Activated CD4-positive, alpha-beta T cell treated with anti-CD3 and anti-CD28 coated beads, Interleukin-2, Interleukin-6, amounts not matched to agents 100 ng/mL and 50 ng/mL, durations not matched to agents 16 hours and 8 hours (primary cell): ENCODE data around the gene PRKG1.
"Not testable (repeated sequence)": the region's sequence is repeated elsewhere in the genome, so short reads cannot be mapped to it uniquely, and the experiment has no call there.

Experiments used
- DNase-seq: peaks from one replicate; pipeline ENCODE4 v3.0.0-alpha.2; 2020

The PRKG1 gene

DNA sequence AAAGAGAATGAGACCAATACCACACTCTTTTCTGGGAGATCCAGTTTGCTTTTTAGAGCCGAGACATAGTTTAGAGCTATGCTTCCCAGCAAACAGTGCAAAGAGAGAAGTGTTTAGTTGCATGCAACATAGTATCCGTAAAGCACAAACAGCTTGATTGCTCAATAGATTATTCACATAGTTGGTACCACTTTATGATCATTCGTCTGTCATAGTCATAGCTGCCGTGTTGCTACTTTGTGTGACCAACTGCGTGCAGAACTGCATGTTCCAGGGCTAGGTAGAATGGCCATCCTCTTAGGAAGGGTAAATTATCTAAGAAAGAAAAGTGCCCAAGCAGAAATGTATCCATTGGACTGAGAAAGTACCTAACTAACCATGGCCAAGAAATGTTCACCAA is 1036.3 kb downstream of the PRKG1 start:
- no peak for DNase-seq

- no peak for DNase-seq
These were observed 1037.0 kb downstream of the PRKG1 start for GRCh38 chr10:52111101-52111891.

- no peak for DNase-seq
These were observed 1041.5 kb downstream of the PRKG1 start for GRCh38 chr10:52115823-52116222.

- no peak for DNase-seq
These were observed 1045.2 kb downstream of the PRKG1 start for GRCh38 chr10:52119507-52119906.

DNA sequence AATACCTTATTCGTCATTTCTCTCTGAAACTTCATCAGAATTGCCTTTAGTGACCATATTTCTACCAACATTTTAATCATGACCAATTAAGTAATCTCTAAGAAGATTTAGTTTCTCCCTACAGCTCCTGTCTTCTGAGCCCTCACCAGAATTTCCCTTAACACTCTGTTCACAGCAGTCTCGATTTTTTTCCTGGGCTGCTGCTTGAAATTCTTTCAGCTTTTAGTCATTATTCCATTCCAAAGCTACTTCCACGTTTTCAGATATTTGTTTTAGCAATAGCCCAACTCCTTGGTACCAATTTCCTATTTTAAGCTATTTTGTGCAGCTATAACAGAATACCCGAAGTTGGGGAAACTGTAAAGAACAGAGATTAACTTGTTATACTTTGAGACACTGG is 1047.4 kb downstream of the PRKG1 start:
- no peak for DNase-seq

DNA sequence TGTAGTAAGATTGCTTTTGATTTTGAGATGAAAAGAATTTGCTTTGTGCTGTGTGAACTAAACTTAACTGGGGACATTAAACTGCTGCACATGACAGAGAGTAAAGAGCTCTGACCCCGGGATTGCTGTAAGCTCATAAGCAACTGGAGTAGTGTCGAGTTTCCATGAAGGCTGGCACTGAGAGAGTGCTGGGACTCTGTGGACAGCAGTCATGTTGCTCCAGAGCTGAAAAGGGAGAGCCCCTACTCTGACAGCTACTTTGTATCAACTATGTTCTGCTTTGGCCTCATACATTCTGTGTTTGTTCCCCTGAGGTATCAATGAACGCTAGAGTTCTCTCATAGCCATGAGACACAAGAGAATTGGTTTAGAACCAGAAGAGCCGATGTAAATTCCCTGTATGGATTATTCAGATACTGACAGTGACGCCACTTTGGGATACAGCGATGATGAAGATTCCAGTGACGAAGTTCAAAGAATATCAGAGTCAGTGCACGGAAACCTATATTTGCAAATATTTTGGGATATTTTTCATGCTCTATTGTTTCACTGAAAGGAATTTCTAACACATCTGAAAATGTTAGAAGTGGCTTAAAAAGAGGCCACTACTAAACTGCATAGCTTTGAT is 1053.9 kb downstream of the PRKG1 start:
- no peak for DNase-seq

- no peak for DNase-seq
These were observed 1055.3 kb downstream of the PRKG1 start for GRCh38 chr10:52129410-52130178.

DNA sequence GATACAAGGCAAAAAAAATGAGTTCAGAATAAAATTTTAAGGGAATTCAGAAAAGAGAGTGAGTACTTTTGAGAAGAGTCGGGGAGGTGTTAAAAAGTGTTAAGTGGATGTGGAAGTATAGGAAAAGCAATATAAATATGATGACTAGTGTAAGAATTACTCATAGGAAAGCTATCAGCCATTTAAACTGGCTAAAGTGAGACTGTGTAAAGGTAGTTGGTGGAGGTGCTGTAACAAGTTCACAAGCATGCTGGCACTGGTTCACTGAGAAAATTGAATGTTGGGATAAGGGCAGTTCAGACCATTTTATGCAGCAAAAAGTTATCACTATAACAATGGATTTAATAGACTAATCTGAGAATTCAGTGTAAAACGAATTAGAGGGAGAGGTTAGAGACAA is 1060.8 kb downstream of the PRKG1 start:
- no peak for DNase-seq

- no peak for DNase-seq
These were observed 1062.6 kb downstream of the PRKG1 start for GRCh38 chr10:52136921-52137320.

- no peak for DNase-seq
These were observed 1069.1 kb downstream of the PRKG1 start for GRCh38 chr10:52143338-52143737.

GRCh38 chr10:52145636-52146035 is 1071.3 kb downstream of the PRKG1 start:
- no peak for DNase-seq

DNA sequence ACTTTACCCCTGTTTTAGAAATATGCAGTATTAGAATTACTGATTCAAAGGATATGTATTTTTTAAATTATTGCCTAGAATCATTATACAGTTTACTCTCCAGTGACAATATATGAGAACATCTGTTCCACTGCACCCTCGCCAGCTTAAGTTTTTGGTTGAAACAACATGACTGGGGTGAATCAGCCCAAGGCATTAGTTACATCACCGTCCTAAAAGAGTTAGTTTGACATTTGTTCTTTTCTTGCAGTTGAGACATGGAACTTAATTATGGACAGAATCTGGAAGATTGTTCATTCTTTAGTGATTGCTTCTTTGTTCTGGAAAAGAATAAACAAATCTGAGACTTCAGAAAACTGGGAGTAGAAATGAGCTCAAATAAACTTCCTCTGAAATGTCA is 1072.5 kb downstream of the PRKG1 start:
- DNase-seq: no peak

DNA sequence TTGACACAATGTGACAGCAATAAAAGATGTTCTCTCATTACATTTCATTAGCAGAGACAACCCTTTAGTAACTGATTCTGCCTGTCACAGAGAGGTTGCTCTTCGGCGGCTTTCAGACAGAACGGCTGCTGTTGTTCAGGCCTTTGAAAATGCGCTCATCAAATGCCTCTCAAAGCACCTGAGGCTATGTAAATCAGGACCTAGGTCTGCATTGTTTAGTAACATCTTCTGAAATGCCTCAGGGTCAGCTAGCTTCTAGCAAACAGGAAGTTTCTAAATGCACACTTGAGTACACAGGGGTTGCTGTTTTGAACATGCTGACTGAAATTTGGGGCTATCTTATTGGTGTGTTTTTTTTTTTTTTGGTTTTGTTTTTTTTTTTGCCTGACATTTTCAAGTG is 1096.5 kb downstream of the PRKG1 start:
- DNase-seq: no peak

GRCh38 chr10:52172581-52172980 is 1098.3 kb downstream of the PRKG1 start:
- DNase-seq: no peak

DNA sequence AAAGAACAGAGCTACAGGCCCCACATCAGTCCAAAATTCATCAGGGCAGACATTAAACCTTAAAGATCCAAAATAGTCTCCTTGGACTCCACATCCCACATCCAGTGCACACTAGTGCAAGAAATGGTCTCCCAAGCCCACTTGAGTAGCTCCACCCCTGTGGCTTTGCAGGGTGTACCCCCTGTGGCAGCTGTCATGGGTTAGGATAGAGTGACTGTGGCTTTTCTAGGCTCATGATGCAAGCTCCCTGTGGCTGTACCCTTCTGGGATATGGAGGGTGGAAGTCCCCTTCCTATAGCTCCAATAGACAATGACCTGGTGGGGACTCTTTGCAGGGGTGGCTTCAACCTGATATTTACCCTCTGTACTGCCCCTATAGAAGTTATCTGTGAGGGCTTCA is 1111.0 kb downstream of the PRKG1 start:
- DNase-seq: no peak

GRCh38 chr10:52187521-52188258 is 1113.4 kb downstream of the PRKG1 start:
- DNase-seq: no peak

DNA sequence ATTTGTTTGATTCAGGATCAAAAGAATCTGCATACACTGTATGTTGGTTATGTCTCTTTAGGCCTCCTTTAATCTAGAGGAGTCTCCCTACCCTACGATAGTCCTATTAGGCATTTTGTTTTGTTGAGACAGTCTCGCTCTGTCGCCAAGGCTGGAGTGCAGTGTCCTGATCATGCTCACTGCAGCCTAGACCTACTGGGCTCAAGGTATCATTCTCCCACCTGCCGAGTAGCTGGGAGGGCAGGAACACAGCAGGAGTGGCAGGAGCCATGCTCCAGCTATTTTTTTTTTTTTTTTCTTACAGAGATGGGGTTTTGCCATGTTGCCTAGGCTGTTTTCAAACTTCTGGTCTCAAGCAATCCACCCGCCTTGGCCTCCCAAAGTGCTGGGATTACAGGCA is 1116.8 kb downstream of the PRKG1 start:
- no peak for DNase-seq

DNA sequence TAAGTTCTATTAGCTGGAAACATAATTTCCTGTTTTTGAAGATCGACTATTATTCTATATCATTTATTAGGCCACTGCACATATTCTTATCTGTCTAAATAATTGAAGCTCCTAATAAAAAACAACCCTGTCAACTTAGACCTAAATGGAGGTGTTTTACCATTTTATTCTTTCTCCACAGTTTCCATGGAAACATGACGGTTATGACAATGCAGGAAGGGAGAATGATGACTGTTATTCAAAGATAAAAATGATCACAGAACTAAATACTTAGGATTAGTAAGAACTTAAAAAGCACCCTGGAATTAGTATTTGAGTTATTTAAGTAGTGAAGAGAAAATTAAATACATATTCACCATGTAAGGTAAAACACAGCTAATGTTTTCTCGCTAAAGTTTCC is 1119.9 kb downstream of the PRKG1 start:
- DNase-seq: no peak

DNA sequence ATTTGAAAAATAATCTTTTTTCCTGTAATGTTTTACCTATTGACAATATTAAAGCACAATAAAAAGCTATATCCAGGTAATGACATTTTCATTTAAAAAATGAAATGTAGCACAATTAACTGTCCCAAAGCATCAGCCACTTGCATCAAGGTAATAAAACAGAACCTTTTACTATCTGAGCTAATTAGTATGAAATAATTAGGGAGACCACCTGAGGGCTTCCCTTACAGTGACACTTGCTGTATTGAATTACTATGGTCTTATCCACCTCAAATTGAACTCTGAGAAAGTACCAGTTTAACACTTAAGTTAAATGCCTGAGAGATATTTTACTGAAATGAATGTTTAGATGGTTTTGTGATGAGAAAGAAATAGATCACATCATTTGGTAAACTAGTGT is 1120.4 kb downstream of the PRKG1 start:
- DNase-seq: no peak

- DNase-seq: no peak
These were observed 1122.8 kb downstream of the PRKG1 start for GRCh38 chr10:52197098-52197497.

- no peak for DNase-seq
These were observed 1124.3 kb downstream of the PRKG1 start for GRCh38 chr10:52198540-52198939.

DNA sequence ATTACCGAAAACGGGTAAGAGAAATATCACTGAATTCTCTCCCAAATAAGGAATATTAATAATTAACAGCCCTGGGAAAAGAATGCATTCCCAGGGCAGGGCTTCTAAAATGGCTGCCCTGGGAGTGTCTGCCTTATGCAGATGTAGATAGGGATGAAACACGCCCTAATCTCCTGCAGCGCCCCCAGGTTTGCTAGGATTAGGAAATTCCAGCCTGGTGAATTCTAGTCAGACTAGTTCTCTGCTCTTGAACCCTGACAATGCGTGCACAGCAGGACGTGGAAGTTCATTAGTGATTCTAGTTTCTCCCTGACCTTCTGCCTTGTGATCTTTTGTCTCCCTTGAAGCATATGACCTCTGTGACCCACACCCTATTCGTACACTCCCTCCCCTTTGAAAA is 1130.6 kb downstream of the PRKG1 start:
- DNase-seq: not testable (repeated sequence)

DNA sequence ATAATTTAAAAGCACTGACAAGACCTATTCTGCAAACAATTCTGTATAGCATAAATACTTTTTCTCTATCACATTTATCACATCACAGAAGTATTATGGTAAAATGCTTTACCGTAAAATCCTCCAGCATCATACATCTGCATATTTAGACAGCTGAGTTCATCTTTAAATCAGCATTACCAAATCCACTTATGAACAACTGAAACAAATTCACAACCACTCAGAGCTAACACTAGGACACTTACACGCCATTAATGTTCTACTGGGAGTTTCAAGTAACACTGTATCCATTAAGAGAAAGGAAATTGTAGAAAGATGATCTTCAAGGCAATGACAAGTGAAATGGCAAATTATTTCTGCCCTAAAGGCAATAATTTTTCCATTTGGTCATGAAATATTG is 1134.1 kb downstream of the PRKG1 start:
- no peak for DNase-seq
